Astrocyte (in vitro differentiated cells and primary cell): ENCODE results near the gene PTCH2.

Experiments
- CTCF ChIP-seq: IDR thresholded peaks from 2 replicates; pipeline ENCODE4 v1.5.1; 2011; ENCODE audit warnings: low read depth, mild to moderate bottlenecking, inconsistent platforms, low read length, moderate library complexity; ENCODE audit not compliant: insufficient read depth
- EZH2 ChIP-seq: IDR thresholded peaks from 2 replicates; pipeline ENCODE4 v1.6.1; 2012; ENCODE audit warnings: mild to moderate bottlenecking, low read length, inconsistent platforms; ENCODE audit not compliant: insufficient read depth

- TF ChIP-seq CTCF (no peak), EZH2 (no peak)
Observed at GRCh38 chr1:44848456-44849181, 5.6 kb upstream of the PTCH2 start.
